ENCODE measurements around the gene TMEM128.

GRCh38 chr4:4228356-4228668 is 19.7 kb downstream of the TMEM128 start:
- no peak for TF ChIP-seq POLR2A (IDR thresholded peaks at IDR 0.05; ENCODE audit: low read length)
- no peak for TF ChIP-seq GATA1 (IDR thresholded peaks at IDR 0.05; ENCODE audit: low read depth, low read length)

Measured in erythroblast (primary cell).